Stimulated activated CD8-positive, alpha-beta memory T cell treated with anti-CD3 and anti-CD28 coated beads, Interleukin-2, amount 100 ng/mL, for 1 hour (primary cell): ENCODE data around the gene PSMC5.
"Not testable (repeated sequence)": the region's sequence is repeated elsewhere in the genome, so short reads cannot be mapped to it uniquely, and the experiment has no call there.

Experiments used
- DNase-seq, 2 donors: peaks; one replicate each; pipeline ENCODE4 v3.0.0-alpha.2; 2020; ENCODE audit warnings: low read depth in 2 of 2

PSMC5 gene

DNA sequence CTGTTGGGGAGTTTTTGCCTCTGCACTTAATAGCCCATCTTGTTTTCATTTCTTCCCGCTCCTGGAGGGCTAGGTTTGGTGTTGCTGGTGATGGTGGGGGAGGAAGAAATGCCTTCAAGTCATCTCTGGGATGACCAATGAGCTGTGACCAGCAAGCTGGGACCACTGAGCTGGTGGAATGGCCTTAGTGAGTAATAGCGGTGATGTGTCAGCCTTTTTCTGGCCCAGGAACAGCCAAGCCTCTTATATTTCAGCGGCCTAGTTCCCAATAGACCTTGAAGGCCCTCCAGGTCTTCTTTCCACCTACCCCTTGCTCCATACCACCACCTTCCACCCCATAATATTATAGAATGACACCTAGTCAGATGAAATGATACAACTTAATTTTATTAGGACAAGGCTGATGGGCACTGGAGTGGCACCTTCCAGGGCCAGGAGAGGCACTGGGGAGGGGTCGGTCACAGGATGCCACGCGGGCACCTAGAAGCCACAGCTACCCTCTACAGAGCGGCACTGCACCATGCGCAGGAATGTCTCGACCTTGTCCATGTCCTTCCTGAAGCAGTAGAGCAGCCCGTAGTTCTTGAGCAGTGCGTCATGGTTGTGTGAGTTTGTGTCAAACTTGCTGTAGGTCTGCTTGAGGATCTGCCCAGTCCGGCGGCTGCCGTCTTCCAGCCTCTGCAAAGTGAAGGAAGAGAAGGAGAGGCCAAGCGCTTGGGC, 44.6 kb downstream of the PSMC5 start:
- not testable (repeated sequence) for DNase-seq

GRCh38 chr17:63873577-63873976, 46.3 kb downstream of the PSMC5 start, which contains the start of gene CSH2:
Gene CSH2 (minus strand): TSS chr17:63873677. CDS start chr17:63873614, 63 bp downstream.
- DNase-seq: not testable (repeated sequence)

- DNase-seq: not testable (repeated sequence)
Measured at GRCh38 chr17:63874061-63874626, 46.9 kb downstream of the PSMC5 start.

- DNase-seq: not testable (repeated sequence)
Measured at GRCh38 chr17:63874693-63875092, 47.5 kb downstream of the PSMC5 start.

- not testable (repeated sequence) for DNase-seq
Measured at GRCh38 chr17:63878413-63878812, 51.2 kb downstream of the PSMC5 start.

- no peak for DNase-seq
Measured at GRCh38 chr17:63880706-63881105, 53.5 kb downstream of the PSMC5 start.

DNA sequence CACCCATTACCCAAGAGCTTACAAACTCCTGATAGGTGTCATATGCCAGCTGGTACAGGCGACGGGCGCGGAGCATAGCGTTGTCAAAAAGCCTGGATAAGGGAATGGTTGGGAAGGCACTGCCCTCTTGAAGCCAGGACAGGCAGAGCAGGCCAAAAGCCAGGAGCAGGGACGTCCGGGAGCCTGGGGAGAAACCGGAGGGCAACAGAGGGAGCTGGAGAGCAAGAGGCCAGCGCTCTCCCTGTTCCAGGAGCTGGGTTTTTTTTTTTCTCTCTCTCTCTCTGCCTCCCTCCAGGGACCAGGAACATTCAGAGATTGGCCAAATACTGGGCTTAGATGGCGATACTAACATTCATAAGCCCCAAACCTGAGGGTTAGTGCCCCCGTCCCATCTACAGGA, 54.1 kb downstream of the PSMC5 start:
- DNase-seq: not testable (repeated sequence)
